Sigmoid colon (tissue), 7 donors: ENCODE results near the gene CPE. TPM values are rescaled to one million over a fixed set of nuclear protein-coding genes. Genes with fewer than 3 reads are reported as not detected.

Experiments used
- DNase-seq: peaks from one replicate; pipeline ENCODE4 v3.0.0-alpha.2; 2019
- H3K27ac ChIP-seq, 4 donors: fragments of 200-600 bp; sonication (generic); one replicate each; pipeline ENCODE4 v1.5.1; 2016 to 2019; ENCODE audit warnings: mild to moderate bottlenecking in 1 of 4
- H3K27me3 ChIP-seq, 3 donors: fragments of 200-600 bp; sonication (generic); one replicate each; pipeline ENCODE4 v1.5.1; 2019; ENCODE audit warnings: mild to moderate bottlenecking in 1 of 3
- H3K36me3 ChIP-seq, 4 donors: fragments of 200-600 bp; sonication (generic); one replicate each; pipeline ENCODE4 v1.5.1; 2016 to 2019
- H3K4me1 ChIP-seq, 4 donors: fragments of 200-600 bp; sonication (generic); one replicate each; pipeline ENCODE4 v1.5.1; 2017 to 2019
- H3K4me3 ChIP-seq, 4 donors: fragments of 200-600 bp; sonication (generic); one replicate each; pipeline ENCODE4 v1.5.1; 2017 to 2019; ENCODE audit warnings: mild to moderate bottlenecking in 2 of 4, moderate library complexity in 1 of 4
- H3K9me3 ChIP-seq, 4 donors: fragments of 200-600 bp in 3 of 4; sonication (generic) in 3 of 4; one replicate each; pipeline versions ENCODE4 v1.5.1 to v1.6.1; 2013 to 2019
- CTCF ChIP-seq, 4 experiments: fragments of 450-650 bp in 3 of 4; fragments of 200-600 bp in 1 of 4; IDR thresholded peaks; one replicate each; pipeline ENCODE4 v1.5.1; 2016 to 2019; ENCODE audit warnings: antibody characterized with exemption in 4 of 4, mild to moderate bottlenecking in 3 of 4, moderate library complexity in 2 of 4
- EP300 ChIP-seq, 4 donors: sonication (generic); formaldehyde crosslinking; IDR thresholded peaks; one replicate each; pipeline ENCODE4 v1.6.1; 2017; ENCODE audit warnings: antibody characterized with exemption in 4 of 4
- POLR2A ChIP-seq, 2 donors: fragments of 450-650 bp; IDR thresholded peaks; one replicate each; pipeline ENCODE4 v1.6.1; 2016; ENCODE audit warnings: antibody characterized with exemption in 2 of 2, mild to moderate bottlenecking in 2 of 2, moderate library complexity in 2 of 2
- POLR2AphosphoS5 ChIP-seq, 4 donors: sonication (generic); formaldehyde crosslinking; IDR thresholded peaks; one replicate each; pipeline ENCODE4 v1.6.1; 2017; ENCODE audit warnings: antibody characterized with exemption in 4 of 4
- WGBS, 2 donors: extraction: QIAGEN DNeasy Blood & Tissue Kit; methylation state at CpG; one replicate each; pipeline ENCODE4 v1.1.7; 2013; 5-methylcytosine and 5-hydroxymethylcytosine counted together
- intact Hi-C: fragments of 100-400 bp; cut with DNase I; formaldehyde crosslinking; loops from one replicate; pipeline ENCODE4 v1.15.1; 2023
- polyA plus RNA-seq, 3 donors: library from polyadenylated mRNA; stranded (reverse); fragments of 200-250 nt; gene quantifications; one replicate each; pipeline ENCODE4 v1.2.3, GENCODE V29; 2013
- total RNA-seq, 4 donors: library from RNA; depleted of rRNA; stranded (reverse); fragments of >200 nt; gene quantifications; one replicate each; pipeline ENCODE4 v1.1.0, GENCODE V29; 2016
- donor health status: healthy with polysubstance abuse.
- donor health status: Bipolar disorder and iron deficiency.
- donor health status: healthy.

The CPE gene
- total and polyA plus RNA-seq, 7 donors = 5.4 to 64.5 (median 31.8) TPM

- no peak overlapping the region for H3K4me3 ChIP-seq
- no peaks in the 10 kb centered on the region for H3K27me3 ChIP-seq
- DNase-seq = no peak
- H3K4me1 ChIP-seq = peaks cover 0 to 12% (median 3%) of the 10 kb centered on the region in 4 donors
- no peaks in the 10 kb centered on the region for H3K9me3 ChIP-seq
- intact Hi-C loops = no loop called here
- H3K36me3 ChIP-seq = no peaks in the 10 kb centered on the region
- 82 to 85% methylated on average over 2 of the region's 2 CpGs for WGBS, 2 donors
- H3K27ac ChIP-seq = no peak overlapping the region
- no peak for TF ChIP-seq CTCF (IDR thresholded peaks at IDR 0.05)
- TF ChIP-seq POLR2A (IDR thresholded peaks at IDR 0.05) = no peak
- TF ChIP-seq POLR2AphosphoS5 (IDR thresholded peaks at IDR 0.05) = no peak
- TF ChIP-seq EP300 (IDR thresholded peaks at IDR 0.05) = no peak
These were observed 17.0 kb upstream of the CPE start for GRCh38 chr4:165361810-165362209.

- WGBS, 2 donors = 18 to 60% methylated on average over 2 of the region's 2 CpGs
- peak overlapping the region in 2 of 4 donors; percentile 30 to 39 for H3K27ac ChIP-seq
These were observed 14.2 kb upstream of the CPE start for GRCh38 chr4:165364452-165365080.

GRCh38 chr4:165367040-165367439 is 11.8 kb upstream of the CPE start:
- intact Hi-C loops = no loop called here
- 81 to 91% methylated on average over 4 of the region's 4 CpGs for WGBS, 2 donors
- TF ChIP-seq POLR2AphosphoS5 (IDR thresholded peaks at IDR 0.05) (no peak), CTCF (IDR thresholded peaks at IDR 0.05) (no peak), POLR2A (IDR thresholded peaks at IDR 0.05) (no peak), EP300 (IDR thresholded peaks at IDR 0.05) (no peak)
- Histone ChIP-seq H3K4me3 (no peak overlapping the region), H3K27me3 (no peaks in the 10 kb centered on the region), H3K4me1 (peaks cover 0 to 12% (median 3%) of the 10 kb centered on the region in 4 donors), H3K36me3 (no peaks in the 10 kb centered on the region), H3K9me3 (no peaks in the 10 kb centered on the region), H3K27ac (no peak overlapping the region)
- DNase-seq = no peak

More at GRCh38 chr4:165364452-165365080, 14.2 kb upstream of the CPE start:
- peaks cover 0 to 12% (median 3%) of the 10 kb centered on the region in 4 donors for H3K4me1 ChIP-seq
- DNase-seq = no peak
- H3K27me3 ChIP-seq = no peaks in the 10 kb centered on the region
- H3K4me3 ChIP-seq = no peak overlapping the region
- no peaks in the 10 kb centered on the region for H3K36me3 ChIP-seq
- intact Hi-C loops = no loop called here
- TF ChIP-seq CTCF (IDR thresholded peaks at IDR 0.05) = no peak
- no peak for TF ChIP-seq EP300 (IDR thresholded peaks at IDR 0.05)
- TF ChIP-seq POLR2AphosphoS5 (IDR thresholded peaks at IDR 0.05) = no peak
- H3K9me3 ChIP-seq = no peaks in the 10 kb centered on the region

GRCh38 chr4:165368114-165368513 is 10.7 kb upstream of the CPE start:
- peaks cover 0 to 12% (median 3%) of the 10 kb centered on the region in 4 donors for H3K4me1 ChIP-seq
- H3K4me3 ChIP-seq = no peak overlapping the region
- H3K27ac ChIP-seq = no peak overlapping the region
- whole genome bisulfite sequencing, 2 donors = 95 to 96% methylated on average over 1 of the region's 1 CpG
- DNase-seq = no peak
- no peaks in the 10 kb centered on the region for H3K9me3 ChIP-seq
- H3K27me3 ChIP-seq = no peaks in the 10 kb centered on the region
- intact Hi-C loops = no loop called here
- H3K36me3 ChIP-seq = no peaks in the 10 kb centered on the region
- no peak for TF ChIP-seq EP300 (IDR thresholded peaks at IDR 0.05)
- TF ChIP-seq POLR2A (IDR thresholded peaks at IDR 0.05) = no peak
- TF ChIP-seq POLR2AphosphoS5 (IDR thresholded peaks at IDR 0.05) = no peak
- TF ChIP-seq CTCF (IDR thresholded peaks at IDR 0.05) = no peak

DNA sequence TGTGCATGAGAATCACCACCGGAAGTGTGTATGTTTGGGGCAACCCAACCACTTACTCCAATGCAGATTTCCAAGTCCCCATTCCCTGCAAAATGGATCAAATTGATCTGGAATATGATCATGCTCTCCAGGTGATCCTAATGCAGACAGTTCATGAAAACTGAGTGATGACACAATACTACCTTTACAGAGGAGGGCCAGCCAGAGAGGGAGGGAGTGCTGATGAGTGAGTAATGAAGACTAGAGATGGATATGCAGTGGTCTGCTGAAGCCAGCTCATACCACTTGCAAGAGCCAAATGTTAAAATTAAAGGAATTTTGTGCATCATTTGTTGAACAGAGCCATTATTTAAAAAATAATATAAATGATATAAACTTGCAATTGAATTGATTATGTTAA is 10.2 kb upstream of the CPE start:
- Histone ChIP-seq H3K27me3 (no peaks in the 10 kb centered on the region), H3K36me3 (no peaks in the 10 kb centered on the region), H3K4me1 (peaks cover 0 to 12% (median 3%) of the 10 kb centered on the region in 4 donors), H3K27ac (no peak overlapping the region), H3K9me3 (no peaks in the 10 kb centered on the region), H3K4me3 (no peak overlapping the region)
- intact Hi-C loops = no loop called here
- DNase-seq = no peak
- TF ChIP-seq CTCF (IDR thresholded peaks at IDR 0.05) (no peak), POLR2A (IDR thresholded peaks at IDR 0.05) (no peak), POLR2AphosphoS5 (IDR thresholded peaks at IDR 0.05) (no peak), EP300 (IDR thresholded peaks at IDR 0.05) (no peak)
- 95 to 100% methylated on average over 1 of the region's 1 CpG for WGBS, 2 donors
